ENCODE results near the gene SMAD6.

DNA sequence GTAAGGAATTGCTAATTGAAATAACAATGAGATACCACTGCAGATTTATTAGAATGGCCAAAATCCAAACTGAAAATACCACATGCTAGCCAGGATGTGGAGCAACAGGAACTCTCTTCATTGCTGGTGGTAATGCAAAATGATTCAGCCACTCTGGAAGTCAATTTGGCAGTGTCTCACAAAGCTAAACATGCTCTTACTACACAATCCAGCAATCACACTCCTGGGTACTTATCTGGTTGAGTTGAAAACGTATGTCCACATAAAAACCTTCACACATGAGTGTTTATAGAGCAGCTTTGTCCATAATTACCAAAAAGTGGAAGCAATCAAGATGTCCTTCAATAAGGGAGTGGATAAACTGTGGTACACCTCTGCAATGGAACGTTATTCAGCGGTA lies 113.3 kb downstream of the SMAD6 start:
- TF ChIP-seq, protein P1, sequence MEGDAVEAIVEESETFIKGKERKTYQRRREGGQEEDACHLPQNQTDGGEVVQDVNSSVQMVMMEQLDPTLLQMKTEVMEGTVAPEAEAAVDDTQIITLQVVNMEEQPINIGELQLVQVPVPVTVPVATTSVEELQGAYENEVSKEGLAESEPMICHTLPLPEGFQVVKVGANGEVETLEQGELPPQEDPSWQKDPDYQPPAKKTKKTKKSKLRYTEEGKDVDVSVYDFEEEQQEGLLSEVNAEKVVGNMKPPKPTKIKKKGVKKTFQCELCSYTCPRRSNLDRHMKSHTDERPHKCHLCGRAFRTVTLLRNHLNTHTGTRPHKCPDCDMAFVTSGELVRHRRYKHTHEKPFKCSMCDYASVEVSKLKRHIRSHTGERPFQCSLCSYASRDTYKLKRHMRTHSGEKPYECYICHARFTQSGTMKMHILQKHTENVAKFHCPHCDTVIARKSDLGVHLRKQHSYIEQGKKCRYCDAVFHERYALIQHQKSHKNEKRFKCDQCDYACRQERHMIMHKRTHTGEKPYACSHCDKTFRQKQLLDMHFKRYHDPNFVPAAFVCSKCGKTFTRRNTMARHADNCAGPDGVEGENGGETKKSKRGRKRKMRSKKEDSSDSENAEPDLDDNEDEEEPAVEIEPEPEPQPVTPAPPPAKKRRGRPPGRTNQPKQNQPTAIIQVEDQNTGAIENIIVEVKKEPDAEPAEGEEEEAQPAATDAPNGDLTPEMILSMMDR (IDR thresholded peaks at IDR 0.05 in 2 of 3, conservative IDR thresholded peaks at IDR 0.05 in 1 of 3; ENCODE audit: control insufficient read depth in 2 of 3, extremely low read depth in 1 of 3, insufficient read depth in 1 of 3, low read depth in 3 of 3, low read length in 3 of 3): no peak
- TF ChIP-seq POLR2A (IDR thresholded peaks at IDR 0.05; ENCODE audit: low read depth, low read length): no peak

Data from GM12878 (cell line).